Measurements from ENCODE around the gene MYOCD.

Gene MYOCD

GRCh38 chr17:12712941-12713340, 47.3 kb downstream of the MYOCD start:
- DNase-seq, result no peak

DNA sequence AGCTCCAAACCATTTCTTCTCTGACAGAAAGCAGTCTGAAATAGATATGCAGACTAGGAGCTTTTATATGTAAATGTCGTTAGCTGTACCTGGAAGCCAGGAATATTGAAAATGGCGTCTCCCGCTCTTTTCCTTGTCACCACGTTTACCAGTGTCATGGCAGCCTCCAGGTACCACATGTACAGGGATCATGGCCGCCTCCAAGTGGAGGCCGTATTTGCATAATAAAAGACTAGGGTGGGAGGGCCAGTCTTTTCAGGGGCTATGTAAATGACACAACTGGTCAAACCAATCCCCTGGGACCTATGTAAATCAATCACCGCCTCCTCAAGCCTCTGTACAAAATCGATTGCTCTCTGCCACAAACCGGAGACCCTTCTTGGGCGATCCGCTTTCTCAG, 54.3 kb downstream of the MYOCD start:
- DNase-seq, result no peak

DNA sequence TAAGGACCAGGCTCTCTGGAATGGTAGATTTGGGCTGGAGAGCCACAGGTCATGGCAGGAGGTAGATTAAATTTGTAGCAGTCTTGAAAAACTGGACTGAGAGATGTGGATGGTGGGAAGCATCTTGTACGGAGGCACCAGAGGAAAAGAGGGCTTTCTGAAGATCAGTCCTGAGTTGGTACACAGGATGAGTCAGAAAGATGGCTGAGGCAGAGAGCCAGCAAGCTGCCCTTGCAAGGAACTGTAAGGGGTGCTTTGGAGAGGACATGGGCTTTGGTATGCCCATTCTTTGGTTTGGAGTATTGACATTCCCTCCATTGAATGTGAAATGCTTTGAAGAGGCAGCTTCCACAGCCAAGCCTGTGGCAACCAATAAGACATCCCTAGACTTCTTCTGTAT, 55.9 kb downstream of the MYOCD start:
- DNase-seq, result no peak

GRCh38 chr17:12722282-12722681, 56.6 kb downstream of the MYOCD start:
- DNase-seq, result no peak

DNA sequence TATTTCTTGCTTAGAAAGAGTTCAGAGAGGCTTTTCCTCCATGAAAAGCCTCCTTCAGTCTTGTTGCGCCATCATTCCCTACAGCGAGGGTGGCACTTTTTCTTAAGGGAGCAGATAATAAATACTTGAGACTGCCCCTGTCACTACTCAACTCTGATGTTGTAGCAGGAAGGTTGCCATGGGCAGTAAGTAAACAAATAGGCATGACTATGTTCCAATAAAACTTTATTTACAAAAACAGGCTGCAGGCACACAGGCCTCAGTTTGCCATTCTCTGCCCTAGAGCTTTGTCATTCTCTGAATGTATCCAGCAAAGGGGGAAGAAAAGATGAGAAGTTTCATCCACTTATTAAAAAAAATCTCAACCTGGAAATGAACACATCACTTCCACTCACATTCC, 60.4 kb downstream of the MYOCD start:
- DNase-seq, result no peak

DNA sequence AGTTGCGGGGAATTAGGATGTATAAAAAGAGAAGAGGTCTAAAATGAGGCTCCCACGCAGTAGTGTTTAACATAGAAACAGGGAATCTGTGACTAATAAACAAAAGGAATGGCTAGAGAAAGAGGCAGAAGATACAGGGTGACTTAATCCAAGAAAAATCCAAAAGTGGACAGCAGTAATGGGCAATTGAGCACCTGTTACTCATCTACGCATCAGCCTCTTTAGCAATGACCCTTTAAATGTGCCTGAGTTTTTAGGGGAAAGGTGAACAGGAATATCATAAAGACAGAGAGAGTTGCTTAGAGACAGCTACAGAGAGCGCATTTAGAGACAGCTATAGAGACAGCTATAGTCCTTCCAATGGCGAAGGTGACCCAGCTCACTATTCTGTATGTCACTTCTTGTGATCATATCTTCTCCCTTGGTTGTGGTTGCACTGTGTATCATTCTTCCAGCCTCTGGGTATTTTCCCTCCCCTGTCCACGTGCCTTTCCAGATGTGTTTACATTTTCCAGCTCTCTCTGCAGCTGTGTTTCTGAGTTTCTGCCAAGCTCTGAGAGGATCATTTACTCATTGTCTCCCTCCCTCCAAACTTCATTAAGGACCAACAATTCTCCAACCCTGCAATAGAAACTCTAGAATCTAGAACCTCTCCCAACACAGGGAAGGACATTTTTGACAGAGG, 61.5 kb downstream of the MYOCD start:
- no peak for DNase-seq

- no peak for DNase-seq
Observed at GRCh38 chr17:12727881-12728280, 62.2 kb downstream of the MYOCD start.

DNA sequence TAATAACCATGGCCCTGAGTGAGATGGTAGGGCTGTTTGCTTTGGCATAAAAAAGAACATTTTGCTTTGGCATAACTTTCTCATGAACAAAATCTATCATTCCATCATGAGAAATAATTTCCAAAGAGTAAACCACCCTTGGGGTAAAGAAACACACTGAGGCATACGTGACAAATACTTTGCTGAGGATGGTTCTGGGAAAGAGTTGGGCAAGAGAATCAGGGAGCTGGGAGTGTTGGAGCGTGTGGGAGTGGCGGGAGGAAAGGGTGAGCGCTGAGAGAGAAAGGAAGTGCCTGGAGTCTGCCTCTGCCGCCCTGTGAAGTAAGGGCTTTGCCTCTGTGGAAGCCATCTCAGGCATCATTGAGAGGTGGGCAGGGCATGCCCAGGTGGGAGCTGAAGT, 63.4 kb downstream of the MYOCD start:
- DNase-seq, result no peak

DNA sequence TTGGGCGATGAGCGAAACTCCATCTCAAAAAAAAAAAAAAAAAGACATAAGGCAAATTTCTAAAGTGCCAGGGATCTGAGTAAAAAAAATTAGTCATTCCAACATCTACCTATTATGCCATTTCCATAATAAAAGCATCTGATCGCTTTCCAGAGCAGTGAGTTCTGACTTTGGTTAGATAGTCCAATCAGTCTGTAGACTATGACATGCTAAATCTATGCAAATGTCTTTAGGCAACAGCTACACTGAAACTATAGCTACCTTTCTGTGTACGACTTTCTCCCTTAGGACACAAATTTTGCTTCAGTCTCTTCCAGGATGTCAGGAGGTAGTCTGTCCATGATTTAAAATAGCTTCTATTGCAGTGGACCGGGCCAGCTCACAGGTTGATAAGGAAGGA, 64.7 kb downstream of the MYOCD start:
- no peak for DNase-seq

DNA sequence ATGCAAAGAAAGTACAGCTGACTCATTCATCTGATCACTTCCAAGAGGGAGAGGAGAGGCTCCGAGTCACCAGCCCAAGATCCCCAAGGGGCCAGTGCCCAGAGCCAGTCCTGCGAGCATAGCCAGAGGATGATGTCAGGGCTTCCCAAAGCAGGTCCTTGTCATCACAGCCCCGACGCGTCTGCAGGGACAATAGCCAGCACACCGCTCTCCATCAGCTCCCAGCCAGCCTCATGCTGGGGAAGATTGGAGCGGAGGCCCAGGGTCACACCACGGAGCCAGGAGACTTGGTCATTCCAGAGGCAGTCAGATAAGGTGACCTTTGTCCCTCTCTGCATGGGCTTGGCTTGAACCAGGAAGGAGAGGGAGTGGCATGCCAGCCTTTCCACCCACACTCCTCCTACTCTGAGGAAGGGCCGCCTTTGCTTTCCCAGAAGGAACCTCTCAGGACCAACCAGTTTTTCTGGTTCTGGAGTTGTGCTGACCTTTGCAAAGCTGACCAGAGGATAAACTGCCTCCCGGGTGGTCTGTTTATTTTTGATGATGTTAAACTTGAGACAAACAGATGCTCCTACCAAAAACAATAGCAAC, 65.3 kb downstream of the MYOCD start:
- DNase-seq, result no peak

DNA sequence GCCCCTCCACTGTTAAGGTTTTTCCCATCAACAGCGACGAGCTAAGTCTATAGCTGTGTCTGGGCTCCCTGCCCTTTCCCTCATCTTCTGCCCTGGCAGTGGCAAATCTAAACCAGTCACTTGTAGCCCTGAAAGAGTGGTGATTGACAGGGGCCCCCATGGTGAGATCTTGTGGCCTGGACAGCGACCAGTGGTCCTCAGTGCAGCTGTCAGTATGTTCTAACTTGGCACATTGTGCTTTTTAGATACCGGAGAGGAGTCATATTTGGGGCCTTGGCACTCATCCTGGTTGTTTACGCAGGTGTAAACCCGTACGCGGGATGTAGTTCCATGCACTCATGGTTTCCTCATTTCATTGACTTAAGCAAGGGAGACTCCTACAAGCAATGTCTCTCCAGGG, 66.1 kb downstream of the MYOCD start:
- no peak for DNase-seq

GRCh38 chr17:12732366-12732765, 66.7 kb downstream of the MYOCD start:
- no peak for DNase-seq

DNA sequence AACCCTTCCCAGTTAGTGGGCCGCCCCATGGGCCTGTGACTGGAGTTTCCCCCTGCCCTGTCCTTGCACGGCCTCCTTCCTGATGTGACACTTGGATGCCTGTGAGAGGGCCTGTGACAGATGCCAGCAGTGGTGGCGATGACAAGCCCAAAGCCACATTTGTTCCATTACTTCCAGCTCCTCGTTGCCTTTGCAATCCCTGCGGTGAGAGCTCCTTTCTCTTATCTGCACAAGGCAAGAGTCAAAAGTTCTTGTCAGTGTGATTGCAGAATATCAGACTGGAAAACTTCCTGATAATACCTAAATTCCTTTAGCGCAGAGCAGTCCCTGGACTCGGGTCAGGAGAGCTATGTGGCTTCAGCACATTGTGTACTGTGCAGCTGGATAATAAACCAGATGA, 69.2 kb downstream of the MYOCD start:
- no peak for DNase-seq

- no peak for DNase-seq
Observed at GRCh38 chr17:12735517-12735916, 69.8 kb downstream of the MYOCD start.

- no peak for DNase-seq
Observed at GRCh38 chr17:12736526-12736925, 70.8 kb downstream of the MYOCD start.

- no peak for DNase-seq
Observed at GRCh38 chr17:12737740-12738469, 72.2 kb downstream of the MYOCD start.

DNA sequence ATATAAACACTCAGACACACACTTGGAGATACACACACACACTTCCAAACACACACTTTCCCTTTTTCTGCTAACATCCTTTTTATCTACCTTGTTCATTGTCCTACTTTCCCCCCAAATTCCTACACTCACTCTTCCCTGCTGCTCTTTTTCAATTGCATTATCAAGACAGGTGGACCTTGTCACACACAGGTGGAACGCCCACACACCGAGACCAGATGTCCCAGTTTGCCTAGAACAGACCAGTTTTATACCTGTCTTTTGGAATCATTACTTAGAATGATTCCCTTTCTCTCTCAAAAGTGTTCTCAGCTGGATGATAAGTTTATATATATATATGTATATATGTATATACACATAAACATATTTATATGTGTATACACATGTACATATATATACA, 72.9 kb downstream of the MYOCD start:
- no peak for DNase-seq

DNA sequence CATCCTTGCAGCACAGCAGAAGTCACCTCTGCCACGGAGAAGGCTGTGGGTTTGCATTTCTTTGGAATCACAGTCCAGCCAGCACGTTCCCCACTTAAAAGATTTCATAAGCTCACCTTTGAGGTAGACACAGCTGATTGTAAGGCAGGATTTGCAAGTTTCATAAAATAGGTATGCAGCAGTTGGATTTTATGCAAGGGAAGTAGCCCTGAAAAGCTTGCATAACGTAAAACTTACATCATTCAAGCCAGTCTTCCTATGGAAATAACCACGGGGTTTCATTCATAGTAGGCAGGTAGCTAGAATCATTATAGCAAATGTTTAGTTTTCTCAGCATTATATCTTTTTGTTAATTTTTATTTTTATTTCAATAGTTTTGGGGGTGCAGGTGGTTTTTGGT, 73.8 kb downstream of the MYOCD start:
- DNase-seq, result no peak

- no peak for DNase-seq
Observed at GRCh38 chr17:12743046-12743445, 77.4 kb downstream of the MYOCD start.

- DNase-seq, result no peak
Observed at GRCh38 chr17:12744298-12744697, 78.6 kb downstream of the MYOCD start.

DNA sequence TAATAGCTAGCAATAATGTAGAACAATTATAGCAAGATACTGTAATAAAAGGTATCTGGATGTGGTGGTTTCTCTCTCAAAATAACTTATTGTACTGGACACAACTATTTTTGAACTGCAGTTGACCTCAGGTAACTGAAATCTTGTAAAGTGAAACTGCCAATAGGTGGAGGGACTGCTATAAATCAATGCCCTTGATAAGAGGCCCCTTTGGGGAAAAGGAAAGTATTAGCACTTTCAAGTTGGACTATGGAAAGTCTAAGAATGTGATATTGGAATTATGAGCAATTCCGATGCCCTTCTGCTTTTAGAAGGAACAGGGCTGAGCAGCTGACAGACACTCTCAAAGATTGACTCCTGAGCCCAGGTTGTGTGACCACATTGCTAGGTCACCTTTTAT, 79.1 kb downstream of the MYOCD start:
- no peak for DNase-seq

GRCh38 chr17:12745486-12745885, 79.8 kb downstream of the MYOCD start:
- no peak for DNase-seq

DNA sequence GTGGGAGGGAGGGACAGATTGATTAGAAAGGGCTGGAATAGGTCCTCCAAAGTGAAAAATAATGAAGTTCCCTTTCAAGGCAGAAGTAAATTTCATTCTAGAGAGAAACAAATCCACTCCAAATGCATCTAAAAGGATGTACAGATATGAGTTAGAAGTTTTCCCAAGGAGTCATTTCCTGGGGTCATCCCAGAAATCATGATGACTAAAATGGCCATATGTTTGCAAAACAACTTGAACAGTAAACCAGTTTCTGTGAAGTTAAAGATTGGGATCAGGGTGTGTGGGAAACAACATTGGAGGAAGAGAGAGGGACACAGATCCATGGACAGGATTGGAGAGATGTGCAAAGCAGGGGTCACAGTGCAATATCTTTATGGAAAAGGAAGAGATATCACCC, 91.1 kb downstream of the MYOCD start:
- no peak for DNase-seq

- DNase-seq, result no peak
Observed at GRCh38 chr17:12759090-12759489, 93.4 kb downstream of the MYOCD start.
